OCI-LY3 (cell line): ENCODE results near the gene FAM135A.
"Not testable (repeated sequence)": the region's sequence is repeated elsewhere in the genome, so short reads cannot be mapped to it uniquely, and the experiment has no call there.

ENCODE experiments used
- CTCF ChIP-seq: fragments of 200-600, 300-600 bp; sonication (generic); IDR thresholded peaks from 2 replicates; pipeline ENCODE4 v1.5.1; 2014; ENCODE audit warnings: antibody characterized with exemption, low read length, low read depth
- EZH2phosphoT487 ChIP-seq: fragments of 200-600 bp; shearing (Covaris generic); IDR thresholded peaks from 2 replicates; pipeline ENCODE4 v1.6.1; 2018; ENCODE audit warnings: antibody characterized with exemption, mixed run types, low read depth

- TF ChIP-seq CTCF, EZH2phosphoT487: not testable (repeated sequence)
These were observed 46.4 kb downstream of the FAM135A start for GRCh38 chr6:70459699-70460098.
